HG03045 (cell line): ENCODE results near the gene FTO.
"Not testable (repeated sequence)": the region's sequence is repeated elsewhere in the genome, so short reads cannot be mapped to it uniquely, and the experiment has no call there.

Source experiments
- ATAC-seq: cut with Tn5 transposase; IDR thresholded peaks from one replicate; pipeline ENCODE4 v1.9.1; 2021; ENCODE audit warnings: mild to moderate bottlenecking, moderate library complexity; ENCODE audit not compliant: unreplicated experiment

FTO gene

DNA sequence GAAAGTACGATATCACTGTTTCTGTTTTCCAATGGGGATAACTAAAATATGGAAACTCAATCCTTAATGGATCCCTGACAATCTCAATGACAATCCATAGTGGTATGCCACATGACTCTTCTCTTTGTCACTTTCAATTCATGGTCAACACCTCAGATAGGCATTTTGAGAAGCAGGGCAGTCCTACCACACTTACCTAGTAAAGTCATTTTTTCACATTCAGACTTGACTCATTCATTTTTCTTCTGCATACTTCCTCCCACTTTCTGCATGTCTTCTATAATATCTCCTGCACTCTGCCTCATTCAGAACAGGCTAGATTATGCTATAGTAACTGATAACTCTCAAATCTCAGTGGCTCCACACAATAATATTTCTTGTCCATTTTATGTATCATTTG lies 117.5 kb downstream of the FTO start:
- ATAC-seq: no peak

DNA sequence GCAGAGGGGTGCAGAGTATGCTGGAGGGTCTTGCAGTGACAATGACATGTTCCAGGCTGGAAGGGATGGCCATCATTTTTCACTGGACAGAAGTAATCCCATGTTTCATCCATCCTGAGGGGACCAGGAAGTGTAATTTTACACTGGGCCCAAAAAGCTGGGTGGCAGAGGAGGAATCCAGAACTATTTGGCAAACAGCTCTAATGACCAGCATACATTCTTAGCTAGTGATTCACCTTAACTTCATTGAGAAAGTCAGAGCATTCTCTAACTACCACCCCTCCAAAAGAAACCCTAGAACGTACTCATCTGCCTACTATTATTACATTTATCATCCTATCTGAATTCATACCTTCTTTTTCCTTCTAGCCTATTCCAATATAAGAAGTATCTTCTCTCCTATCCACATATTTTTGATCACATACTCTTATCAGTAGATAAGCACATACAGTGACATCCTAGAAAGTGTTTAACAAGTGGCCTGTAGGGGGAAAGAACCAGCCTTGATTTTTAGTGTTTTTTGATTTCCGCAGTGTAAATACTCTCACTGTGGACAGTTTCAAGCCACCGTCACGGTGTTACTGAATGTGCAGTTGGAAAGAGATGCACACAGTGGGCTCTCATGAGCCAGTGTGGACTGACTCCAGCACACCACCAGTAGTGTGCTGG lies 118.1 kb downstream of the FTO start:
- ATAC-seq: no peak

DNA sequence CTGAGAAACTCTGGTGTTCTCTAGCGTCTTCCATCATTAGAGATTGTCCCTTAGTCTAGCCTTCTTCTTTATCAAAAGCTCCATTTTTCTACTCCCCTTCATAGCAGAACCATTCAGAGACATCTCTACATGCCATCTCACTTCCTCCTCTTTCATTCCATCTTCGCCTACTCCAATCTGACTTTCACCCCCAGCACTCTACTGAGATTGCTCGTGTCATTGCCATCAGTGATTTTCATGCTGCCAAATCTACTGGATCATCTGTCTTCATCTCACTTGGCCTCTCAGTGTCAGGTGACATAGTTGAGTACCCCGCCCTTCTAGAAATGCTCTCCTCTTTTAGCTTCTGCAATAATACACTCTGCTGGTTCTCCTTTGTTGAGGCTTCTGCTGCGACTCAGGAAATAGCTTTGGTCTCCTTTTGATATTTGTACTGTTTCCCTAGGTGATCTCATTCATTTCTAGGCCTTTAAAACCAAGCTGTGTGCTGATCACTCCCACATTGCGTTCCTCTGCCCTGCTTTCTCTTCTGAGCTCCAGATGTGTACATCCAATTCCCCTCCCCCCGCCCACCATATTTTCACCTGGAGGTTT lies 119.1 kb downstream of the FTO start:
- peak; percentile 72 for ATAC-seq

GRCh38 chr16:53826658-53827057 lies 122.7 kb downstream of the FTO start:
- no peak for ATAC-seq

DNA sequence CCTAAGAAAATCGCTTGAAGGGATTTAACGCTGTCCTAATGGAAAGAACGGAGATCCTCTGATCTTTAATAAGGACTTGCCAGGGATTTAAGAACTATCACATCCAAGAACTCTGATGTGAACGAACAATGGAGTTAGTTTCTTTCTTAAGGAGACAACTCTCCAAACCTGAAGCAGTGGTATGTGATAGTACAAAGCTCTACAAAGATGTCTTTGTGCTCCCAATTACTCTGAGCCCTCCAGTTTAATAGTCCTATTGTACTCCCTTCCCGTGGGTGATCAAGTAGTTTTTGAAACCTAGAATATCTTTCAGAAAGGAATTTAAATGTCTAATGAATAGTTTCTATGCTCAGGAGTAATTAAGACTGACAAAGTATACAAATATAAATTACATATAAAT lies 123.8 kb downstream of the FTO start:
- ATAC-seq: no peak

DNA sequence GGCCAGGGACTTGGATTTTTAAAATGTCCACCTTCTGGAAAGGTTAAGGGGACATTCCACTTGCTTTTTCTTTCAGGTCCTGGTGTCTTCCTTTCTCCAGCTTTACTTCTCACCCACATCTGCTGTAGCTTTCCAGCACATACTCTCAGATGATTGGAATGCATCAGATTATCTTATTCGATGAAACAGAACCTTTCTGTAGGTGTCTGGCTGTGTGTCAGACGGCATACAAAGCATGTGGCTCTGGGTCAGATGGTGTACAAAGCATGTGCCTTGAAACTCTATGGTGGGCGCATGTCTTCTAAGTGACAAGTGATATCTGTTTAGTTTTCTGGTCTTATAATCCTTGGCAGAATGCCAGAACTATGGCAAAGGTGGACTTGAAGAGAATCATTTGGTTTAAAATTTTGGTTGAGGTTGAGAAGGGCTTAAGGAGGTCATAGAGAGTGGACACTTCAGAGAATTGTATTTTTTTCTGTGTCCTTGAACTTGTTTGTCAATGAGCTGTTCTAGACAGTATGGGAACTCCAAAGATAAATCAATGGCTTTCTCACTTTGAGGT lies 125.3 kb downstream of the FTO start:
- ATAC-seq: no peak

DNA sequence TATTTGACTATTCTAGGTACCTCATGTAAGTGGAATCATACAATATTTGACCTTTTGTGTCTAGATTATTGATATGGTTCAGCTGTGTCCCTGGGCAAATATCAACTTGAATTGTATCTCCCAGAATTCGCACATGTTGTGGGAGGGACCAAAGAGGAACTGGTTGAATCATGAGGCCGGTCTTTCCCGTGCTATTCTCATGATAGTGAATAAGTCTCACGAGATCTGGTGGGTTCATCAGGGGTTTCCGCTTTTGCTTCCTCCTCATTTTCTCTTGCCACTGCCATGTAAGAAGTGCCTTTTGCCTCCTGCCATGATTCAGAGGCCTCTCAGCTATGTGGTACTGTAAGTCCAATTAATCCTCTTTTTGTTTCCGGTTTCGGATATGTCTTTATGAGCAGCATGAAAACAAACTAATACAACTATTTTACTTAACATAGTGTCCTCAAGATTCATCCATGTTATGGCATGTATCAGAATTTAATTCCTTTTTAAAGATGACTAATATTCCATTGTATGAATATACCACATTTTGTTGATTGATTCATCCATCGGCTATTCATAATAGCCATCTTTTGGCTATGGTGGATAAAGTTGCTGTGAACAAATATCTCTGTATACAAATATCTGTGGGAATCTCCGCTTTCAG lies 129.1 kb downstream of the FTO start:
- no peak for ATAC-seq

DNA sequence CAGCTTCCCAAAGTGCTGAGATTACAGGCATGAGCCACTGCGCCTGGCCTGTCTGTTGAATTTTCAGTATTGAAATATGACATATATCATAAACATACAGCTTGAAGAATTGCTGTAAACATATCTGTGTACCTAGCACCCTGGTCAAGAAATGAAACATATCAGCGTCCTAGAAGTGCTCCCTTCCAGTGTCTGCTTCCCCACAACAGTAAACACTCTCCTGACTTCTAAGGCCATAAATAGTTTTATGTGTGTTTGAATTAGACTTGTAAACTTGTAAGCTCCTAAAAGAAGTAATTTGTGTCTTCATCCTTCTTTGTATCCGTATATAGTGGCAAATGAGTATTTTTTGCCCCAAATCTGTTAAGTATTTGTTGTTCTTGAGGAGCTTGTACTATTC lies 132.2 kb downstream of the FTO start:
- no peak for ATAC-seq

GRCh38 chr16:53836680-53837079 lies 132.7 kb downstream of the FTO start:
- no peak for ATAC-seq

DNA sequence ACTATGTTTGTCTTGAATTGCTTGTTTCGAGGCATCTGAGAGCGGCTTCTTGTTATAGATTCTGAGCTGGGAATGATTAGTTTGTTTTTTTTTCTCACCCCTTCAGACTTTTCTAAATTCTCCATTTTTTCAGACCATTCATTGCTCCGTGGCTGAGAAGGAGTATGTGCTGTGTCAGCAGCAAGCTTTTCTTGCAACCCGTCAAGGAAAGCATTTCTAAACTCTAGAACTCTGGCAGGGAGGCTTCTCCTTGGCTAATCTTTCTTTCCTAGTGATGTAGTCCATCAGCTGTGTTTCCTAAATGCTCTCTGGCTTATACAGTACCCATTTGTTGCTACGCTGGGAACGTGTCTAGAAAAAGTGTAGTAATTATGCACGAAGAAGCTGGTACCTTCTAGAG lies 133.5 kb downstream of the FTO start:
- ATAC-seq: no peak

- ATAC-seq: no peak
Observed at GRCh38 chr16:53839150-53839549, 135.2 kb downstream of the FTO start.

DNA sequence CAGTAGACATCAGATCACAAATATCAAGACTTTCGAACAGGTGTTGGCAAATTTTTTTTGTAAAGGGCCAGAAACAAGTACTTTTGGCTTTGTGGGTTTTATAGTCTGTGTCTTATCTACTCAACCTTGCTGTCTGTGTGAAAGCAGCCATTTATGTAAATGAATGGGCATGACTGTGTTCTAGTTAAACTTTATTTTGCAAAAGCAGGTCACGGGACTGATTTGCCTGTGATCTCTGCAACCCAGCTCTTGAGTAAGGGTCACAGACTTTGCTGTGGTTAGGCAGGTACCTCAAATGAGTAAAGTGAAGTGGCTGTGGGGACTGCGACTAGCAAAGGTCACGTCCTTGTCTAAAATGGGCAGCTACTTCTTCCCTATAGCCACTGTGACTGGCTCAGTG lies 136.5 kb downstream of the FTO start:
- no peak for ATAC-seq

DNA sequence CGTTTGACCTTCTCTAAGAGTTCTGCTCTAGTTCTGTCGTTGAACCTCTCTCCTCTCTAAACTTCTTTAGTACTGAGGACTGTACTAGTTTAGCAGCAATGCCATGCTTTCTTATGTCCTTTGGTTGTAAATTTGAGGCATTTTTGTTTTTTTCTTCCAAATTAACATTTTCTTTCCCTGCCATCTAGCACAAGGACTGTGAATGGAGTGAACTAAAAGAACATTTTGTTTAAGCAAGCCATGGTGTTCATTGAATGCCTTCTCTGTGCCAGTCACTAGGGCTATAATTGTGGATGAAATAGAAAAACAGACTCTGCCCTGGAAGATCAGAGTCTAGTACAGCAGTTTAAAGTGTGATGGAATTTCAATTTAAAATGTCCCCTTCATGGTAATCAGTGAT lies 137.9 kb downstream of the FTO start:
- no peak for ATAC-seq

- no peak for ATAC-seq
Observed at GRCh38 chr16:53843084-53843483, 139.1 kb downstream of the FTO start.

GRCh38 chr16:53844804-53845203 lies 140.8 kb downstream of the FTO start:
- no peak for ATAC-seq

DNA sequence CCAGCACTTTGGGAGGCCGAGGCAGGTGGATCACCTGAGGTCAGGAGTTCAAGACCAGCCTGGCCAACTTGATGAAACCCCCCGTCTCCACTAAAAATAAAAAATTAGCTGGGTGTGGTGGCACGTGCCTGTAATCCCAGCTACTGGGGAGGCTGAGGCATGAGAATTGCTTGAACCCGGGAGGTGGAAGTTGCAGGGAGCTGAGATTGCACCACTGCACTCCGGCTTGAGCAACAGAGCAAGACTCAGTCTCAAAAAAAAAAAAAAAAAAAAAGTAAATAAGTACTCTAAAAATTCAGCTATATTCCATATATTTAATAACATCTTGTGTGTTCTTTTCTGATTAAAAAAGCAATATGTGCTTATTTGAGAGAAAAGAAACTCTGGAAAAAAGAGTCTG lies 142.6 kb downstream of the FTO start:
- ATAC-seq: not testable (repeated sequence)

GRCh38 chr16:53846971-53847370 lies 143.0 kb downstream of the FTO start:
- ATAC-seq: no peak

- ATAC-seq: no peak
Observed at GRCh38 chr16:53848277-53848942, 144.5 kb downstream of the FTO start.

DNA sequence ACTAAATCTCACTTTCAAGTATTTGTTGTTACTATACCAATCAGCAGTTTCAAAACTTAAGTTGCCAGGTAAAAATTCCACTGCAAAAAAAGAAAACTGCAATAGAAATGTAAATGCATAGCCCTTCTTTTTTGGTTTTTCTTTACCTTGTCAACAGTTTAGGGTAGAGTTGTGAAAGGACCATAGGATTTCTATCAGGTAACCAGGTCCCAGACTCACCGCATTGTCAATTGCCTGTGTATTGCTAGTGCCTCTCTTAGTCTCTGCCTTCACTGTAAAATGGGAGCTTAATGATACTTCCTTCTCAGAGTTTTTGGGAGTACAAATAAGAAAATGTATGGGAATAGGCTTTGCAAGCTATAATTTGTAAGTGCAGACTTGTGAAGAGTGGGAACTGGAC lies 145.0 kb downstream of the FTO start:
- ATAC-seq: no peak

- ATAC-seq: no peak
Observed at GRCh38 chr16:53849585-53849984, 145.6 kb downstream of the FTO start.

DNA sequence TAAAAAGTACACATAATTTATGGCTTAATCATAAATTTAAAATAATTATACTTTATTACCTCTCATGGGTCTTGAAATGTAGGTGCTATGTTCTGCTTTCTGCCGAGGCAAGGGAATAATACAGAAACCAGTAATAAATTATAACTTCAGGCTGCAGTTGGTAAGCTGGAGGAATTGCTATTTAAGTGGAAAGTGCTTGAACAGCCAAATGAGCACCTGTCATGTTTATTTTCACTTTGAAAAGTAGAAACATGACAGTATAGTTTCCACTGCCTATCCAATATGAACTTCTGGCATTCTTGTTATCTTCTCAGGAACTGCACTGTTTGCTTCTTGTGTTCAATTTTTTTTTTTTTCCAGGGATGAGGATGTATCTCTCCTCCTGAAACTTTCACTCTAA lies 146.0 kb downstream of the FTO start:
- ATAC-seq: no peak

GRCh38 chr16:53852678-53853077 lies 148.7 kb downstream of the FTO start:
- ATAC-seq: no peak
